Stimulated activated CD4-positive, alpha-beta T cell treated with anti-CD3 and anti-CD28 coated beads, TNF-alpha, amount 100 ng/mL, for 1 hour (primary cell): ENCODE data around the gene RSKR.
"Not testable (repeated sequence)": the region's sequence is repeated elsewhere in the genome, so short reads cannot be mapped to it uniquely, and the experiment has no call there.

Experiments used
- DNase-seq, 3 donors: peaks; one replicate each; pipeline ENCODE4 v3.0.0-alpha.2; 2020; ENCODE audit warnings: low read depth in 3 of 3, low spot score in 1 of 3

RSKR gene

DNA sequence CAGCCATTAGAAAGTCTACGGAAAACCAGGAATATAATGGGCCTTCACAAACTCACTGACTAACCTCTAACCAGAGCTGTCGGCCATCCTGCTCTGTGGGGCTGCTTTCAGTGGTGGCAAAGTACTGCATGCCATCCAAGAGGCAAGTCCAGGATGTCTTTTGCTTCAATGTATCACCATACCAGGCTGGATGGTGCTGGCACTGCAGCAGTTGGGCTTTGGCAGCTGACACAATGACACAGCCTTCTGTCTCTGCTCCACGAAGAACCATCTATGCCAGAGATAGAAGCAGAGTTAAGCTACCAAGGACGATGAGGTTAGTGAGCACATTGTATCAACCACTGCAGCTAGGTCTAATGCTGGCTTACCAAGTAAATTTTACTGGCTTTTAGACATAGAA, 9.7 kb upstream of the RSKR start:
- DNase-seq: no peak

DNA sequence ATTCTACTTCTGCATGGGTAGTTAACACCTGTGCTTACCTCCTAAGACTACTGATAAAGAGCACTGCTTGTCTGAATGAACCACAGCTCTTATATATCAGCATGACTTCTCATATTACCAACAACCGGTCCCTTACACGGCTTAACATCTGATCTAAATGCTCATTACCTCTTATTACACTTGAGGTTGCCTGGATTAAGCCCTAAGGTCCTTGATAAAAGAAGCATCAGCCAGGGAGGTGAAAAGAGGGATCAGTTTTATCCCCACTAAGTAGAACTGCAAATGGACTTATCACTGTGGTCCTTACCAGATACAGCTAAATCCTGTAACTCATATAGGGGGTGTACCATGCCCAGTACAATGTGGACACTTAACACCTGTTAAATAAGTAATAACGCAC, 8.2 kb upstream of the RSKR start:
- DNase-seq: no peak

DNA sequence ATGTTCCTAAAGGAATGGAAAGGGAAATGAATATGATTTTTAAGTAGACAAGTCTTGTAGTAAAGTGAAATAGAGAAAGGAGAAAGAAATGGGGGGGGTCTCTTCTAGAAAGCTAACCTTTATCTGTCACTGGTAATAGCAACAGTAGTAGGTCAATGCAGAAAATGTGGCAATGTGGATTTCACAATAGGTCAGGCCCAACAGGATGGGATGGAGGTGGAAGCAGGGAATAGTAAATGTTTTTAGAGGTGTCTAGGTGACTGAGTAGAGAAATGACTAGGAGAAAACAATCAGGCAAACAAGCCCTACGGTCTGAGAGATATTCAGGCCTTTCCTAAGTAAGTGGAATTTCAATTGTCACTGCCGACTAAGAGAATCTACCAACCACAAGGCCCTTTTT, 6.0 kb upstream of the RSKR start:
- no peak for DNase-seq

DNA sequence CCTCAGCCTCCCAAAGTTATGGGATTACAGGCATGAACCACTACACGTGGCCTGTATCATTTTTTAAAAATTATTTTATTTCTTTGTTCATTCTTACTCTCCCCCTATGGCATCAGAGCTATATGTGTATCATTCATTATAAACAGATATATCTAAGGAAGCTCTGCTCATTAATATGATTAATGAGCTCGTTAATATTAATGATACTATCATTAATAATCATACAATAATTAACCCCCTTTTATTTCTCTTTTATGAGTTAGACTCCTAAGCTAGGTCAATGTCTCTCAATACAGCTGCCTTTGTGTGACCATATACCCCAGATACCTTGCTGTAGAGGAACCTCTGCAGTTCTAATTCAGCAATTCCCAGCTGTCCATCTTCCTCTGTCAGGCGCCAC, 4.5 kb upstream of the RSKR start:
- no peak for DNase-seq

DNA sequence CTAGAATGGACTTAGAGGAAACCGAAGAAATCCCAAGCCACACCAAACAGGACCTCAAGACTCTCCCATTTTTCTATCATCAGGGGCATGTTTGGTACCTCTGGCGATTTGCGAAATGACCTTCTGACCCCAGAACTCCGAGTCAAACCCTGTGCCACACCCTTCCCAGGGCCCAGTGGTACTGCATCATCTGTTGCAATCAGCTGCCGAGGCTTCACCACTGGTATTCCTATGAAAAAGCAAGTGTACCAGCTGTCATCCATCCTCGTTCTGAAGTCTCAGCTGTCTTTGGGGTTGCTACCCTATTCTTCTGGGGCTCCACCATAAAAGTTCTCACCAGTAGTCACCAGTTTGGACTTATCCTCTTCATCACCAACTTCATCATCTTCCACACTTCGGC, 2.3 kb upstream of the RSKR start:
- no peak for DNase-seq

DNA sequence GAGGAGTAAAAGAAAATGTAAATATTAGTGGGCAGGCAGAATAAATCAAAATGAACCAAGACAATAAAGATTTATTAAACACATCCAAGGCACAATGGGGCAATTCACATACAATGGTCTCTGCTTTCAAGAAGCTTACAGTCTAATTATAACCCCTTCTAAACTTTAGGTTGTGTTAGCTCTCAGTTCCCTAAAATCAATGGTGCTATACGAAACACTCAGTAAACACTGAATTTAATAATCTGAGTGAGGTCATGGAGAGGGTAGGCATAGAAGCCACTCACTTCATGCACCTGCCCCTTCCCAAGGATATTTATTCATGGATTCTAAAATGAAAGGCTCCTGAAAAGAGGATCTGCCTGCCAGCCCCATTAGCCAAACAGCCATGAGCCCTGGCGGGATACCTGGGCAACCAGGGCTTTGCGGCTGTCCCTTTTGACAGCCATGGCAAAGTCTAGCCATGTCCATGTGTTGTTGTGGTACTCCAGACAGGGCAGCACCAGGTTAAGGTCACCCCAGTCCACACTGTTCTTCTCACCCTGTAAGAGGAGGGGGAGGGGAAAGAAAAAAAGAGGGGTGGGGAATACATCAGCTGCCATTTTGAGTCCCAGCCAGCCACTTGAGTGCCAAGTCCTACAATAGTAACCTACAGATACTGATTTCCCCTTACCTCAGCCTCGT, 1.4 kb upstream of the RSKR start:
- DNase-seq: no peak

DNA sequence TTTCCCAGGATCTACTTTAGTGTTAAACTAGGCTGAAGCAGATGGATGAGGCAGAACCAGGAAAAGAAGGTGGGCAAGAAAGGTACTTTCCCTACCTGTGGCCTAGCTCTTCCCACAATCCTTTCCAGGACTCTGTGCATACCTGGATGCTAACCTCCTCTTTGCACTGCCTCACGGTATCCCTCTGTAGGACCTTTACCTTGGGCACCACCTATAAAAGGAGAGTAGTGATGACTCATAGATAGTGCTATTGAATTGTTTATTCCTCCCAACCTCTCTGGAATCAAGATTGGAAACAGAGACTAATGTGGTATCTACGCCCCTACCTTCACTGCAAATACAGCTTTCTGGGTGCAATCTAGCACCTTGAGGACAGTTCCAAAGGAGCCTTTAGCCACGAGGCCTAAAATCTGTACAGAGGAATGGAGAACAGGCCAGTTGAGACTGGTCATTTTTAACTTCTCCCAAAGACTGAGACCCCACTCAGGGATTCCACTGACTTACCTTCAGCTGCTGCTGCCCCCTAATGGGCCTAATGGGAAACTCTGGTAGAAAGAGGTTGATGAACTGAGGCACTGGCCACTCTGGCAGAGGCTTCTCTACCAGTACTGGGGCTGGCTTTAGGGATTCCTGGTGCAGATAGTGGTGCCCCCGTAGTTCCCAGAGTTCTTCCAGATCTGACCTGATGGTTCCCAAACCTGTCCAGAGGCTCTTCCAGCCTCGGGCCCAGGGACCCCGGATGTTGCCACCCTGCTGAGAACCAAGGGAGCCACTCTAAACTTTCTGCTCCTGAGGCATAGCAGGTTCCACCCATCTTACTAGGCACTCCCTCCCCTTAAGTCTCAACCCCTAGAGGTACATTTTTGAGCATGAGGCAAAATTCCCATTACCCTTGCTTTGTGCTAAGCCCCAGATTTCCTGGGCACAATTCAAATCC, 781 bp downstream of the RSKR start:
- DNase-seq: peak in 1 of 3 donors; percentile 16

DNA sequence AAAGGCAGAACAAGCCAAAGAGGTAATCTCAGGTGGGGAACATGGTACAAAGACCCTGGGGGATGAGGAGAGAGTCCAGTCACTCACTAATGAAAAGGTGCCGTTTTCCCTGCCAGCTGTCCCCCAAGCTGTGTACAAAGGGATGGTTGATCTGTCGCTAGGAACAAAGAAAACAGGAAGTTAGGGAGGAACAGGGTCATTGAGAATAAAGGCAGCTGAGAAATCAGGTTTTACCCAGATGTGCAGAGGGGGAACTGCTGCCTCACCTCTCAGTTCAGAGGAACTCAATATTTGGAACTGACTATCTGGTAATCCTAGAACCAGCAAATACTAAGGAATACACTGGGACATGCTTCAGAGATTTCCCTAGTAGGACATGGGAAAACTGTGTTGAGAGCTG, 1.5 kb downstream of the RSKR start:
- DNase-seq: no peak

DNA sequence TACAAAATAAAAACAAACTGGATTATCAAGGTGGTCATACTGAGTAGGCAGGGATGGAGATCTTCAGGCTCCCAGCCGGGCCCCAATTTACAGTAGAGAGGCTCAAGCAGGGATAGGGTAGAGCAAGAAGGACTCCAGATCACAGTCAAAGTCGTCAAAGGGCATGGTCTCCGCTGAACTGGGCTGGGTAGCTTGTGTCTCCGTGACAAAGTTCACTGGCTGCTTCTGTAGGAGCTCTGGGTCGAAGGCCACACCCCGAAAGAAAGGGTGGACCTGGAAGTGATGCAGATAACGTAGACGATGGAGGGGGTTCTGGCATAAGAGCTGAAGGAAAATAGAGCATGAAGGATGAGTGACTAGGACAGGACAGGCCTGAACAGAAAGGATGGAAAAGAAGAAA, 3.6 kb downstream of the RSKR start:
- no peak for DNase-seq

DNA sequence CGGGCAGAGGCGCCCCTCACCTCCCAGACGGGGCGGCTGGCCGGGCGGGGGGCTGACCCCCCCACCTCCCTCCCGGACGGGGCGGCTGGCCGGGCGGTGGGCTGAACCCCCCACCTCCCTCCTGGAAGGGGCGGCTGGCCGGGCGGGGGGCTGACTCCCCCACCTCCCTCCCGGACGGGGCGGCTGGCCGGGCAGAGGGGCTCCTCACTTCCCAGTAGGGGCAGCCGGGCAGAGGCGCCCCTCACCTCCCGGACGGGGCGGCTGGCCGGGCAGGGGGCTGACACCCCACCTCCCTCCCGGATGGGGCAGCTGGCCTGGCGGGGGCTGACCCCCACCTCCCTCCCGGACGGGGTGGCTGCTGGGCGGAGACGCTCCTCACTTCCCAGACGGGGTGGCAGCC, 10.0 kb downstream of the RSKR start:
- not testable (repeated sequence) for DNase-seq

DNA sequence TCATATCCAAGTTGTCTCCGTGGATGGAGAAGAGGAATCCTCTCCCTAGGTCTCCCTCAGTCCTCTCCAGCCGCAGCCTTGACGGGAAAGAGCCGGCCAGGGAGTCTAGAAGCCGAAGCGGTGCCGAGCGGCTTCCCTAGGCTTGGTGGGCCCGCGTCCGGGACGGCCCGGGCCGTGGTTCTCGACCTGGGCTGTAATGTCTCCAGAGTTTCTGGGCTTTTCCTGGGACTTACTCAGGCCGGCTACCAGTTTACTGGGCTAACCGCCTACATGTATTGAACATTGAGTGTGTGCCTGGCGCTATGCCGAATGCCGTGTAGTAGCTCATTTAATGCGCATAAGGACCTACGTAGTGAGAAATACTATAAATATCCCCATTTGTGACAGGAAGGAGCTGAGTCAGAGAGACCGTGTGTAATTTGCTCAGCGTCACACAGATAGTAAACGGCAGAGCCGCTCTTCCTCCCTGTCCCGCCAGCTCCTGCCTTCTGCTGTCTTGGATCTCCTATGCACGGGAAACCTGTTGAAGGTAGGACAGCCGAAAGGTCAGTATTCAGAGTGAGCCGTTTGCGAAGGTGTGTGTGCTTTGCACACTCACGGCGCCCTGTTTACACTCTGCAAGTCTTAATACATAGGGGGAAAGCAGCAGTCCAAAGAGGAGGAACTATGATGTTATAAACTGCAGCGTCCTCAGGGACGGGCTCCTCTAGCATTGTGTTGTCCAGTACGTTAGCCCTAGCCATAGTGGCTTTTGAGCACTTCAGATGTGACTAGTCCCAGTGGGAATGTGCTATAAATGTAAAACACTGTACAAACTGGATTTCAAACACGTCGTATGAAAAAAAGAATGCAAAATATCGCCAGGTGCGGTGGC, 14.4 kb downstream of the RSKR start:
- peak; percentile 5 to 47 (median 42) for DNase-seq

DNA sequence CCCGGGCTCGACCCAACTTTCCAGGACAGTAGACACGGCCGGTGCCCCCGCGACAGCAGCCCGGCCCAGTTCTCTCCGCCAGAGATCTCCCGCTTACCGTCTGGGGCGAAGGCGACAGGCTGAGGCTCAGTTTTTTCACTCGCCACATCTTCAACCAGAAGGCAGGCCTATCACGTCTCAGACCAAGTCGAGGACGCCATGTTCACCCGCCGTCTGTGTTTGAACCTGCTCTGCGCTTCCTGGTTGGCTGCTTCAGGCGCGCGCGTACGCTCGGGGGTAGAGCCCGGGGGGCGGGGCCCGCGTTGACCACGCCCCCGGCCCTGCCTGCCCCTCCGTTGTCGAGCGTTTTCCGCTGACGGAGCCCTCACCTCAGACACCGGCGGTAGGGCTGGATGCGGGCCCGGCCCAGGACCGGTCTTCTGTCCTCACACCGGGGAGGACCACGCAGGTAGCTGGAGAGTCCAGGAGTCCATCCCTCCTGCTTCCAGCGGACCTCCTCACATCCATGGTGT, 15.1 kb downstream of the RSKR start, which contains the start of gene SPAG5:
Gene SPAG5, minus strand, starts transcription at position 227 of the 512 bp plus-strand sequence. Its CDS starts 79 bp downstream, at position 148.
- peak; percentile 88 to 93 (median 91) for DNase-seq

DNA sequence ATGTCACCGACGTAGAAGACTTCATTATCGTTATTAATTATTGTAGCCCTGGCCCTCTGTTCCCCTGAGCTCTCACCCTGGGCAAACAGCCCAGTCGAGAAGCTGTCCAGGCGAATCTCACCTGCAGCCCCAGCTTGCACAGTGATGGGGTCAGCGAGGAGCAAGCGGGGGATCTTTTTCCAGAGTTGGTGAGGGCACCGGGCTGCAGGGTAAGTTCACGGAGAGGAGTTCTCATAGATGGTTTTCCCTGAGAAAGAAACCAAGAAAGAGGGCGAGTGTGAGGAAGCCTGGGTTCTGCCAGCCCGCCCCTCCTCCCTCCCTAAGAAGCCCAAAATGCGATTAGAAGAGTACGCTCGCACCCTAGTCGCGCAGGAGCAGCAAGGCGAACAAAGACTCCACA, 15.6 kb downstream of the RSKR start:
- no peak for DNase-seq

DNA sequence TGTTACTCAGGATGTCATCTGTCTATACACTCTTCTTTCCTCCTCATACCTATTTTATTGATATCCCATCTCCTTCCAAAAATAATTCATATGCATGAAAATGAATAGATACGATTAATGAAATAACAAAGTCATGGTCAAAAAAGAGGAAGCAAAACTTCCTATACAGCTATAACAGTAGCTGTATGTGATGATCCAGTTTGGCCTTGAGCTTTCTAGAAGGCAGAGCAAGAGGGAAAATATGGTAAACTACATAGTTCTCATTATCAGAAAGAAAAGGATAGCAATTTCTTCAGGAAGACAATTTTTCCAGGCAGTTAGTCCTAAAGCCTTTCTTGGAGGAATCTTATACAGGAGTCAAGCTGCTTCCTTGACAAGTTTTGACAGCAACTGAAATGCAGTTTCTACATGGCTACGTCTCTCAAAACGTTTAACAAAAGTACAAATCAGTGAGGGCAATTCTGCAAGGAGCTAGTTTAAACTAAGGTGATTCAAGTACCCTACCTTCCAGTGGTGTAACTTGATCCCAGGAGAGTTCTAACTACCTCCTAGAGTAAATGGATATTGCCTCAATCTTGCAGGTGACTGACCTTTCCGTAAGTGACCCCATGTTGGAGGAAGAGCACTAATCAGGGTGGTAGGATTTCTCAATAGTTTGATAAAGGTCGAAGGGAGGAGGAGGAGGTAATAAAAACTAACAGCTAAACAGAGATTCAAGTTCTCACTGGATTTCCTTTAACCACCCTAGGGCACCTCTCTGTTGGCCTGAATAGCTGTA, 16.2 kb downstream of the RSKR start:
- DNase-seq: no peak

DNA sequence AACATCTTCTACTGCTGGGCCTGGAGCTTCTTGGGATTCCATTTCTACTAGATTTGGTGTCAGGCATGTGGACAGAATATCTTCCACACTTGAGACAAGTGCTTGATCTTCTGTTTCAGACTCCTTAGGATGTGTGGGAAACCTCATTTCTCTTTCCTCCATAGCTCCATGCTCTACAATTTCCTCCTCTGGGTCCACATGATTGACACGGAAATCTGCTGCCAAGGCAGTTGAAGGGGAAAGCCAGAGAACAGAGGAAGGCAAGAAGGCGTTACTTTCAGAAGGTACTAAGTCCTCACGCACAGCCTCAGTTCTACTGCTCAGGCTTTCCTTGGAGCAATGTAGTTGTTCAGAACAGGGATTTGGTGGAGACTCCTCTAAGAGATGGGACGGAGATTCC, 21.7 kb downstream of the RSKR start:
- DNase-seq: no peak

DNA sequence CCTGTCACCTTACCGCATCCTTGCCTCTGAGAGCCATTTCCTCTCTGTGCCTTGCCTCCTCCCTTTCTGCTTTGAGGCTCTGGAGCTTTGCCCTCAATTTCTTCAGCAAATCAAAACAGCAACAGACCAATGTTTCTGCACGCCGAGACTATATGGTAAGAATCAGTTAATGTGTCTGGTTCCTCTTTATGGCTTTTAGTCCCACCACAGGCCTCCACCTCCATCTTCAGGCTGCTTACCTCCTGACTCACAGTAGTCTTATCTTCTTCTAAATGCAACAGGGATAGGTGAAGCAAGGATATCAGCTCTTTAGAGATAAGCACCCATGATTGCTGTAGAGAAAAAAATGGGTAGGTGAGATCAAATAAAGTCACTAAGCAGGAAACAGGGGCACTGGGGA, 28.1 kb downstream of the RSKR start:
- DNase-seq: no peak

DNA sequence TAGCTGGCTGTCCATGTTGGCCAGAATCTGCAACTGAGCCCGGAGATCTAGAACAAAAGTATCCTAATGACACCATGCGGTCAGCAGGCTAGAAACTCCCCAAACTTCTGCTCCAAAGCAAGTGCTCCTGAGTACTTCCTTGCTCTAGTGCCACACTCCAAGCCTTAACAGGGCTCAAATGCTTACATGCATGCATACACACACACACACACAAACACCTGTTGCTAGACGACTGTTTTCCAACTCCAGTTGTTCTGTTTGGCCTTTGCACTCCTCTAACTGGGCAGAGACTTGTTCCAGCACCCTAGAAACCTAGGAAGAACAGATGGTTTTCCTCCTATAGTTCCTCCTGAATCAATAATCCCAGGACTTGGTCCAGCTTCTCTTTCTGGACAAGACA, 29.6 kb downstream of the RSKR start:
- DNase-seq: no peak

DNA sequence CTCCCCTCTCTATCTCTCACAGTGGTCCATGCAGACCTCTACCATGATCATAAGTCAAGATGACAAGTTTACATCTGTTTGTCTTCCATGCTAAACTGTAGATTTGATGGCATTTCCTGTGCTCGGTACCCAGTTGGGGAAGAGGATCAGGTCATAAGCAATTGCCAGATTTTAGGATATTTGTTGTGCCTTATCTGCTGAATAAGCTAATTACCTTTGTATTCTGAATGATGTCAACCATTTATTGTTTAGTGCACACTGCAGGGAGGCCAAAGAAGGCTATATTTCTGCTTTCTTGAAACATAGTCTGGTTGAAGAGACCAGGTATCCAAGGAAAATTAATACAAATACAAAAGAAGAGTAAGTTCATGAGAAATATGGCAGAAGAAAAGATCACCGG, 31.5 kb downstream of the RSKR start:
- no peak for DNase-seq

DNA sequence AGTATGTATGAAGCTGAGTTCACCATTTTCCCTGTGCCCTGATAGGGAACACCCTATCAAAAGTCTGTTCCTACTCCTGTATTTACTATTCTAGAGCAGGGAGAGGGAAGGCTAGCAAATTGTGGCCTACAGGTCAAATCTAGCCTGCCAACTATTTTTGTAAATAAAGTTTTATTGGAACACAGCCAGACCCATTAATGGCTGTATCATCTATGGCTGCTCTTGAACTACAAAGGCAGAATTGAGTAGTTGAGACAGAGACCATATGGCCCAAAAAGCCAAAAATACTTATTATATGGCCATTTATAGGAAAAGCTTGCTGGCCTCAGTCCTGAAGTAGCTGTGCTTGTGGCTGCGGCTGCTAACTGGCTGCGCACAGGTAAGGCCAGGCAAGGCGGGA, 33.0 kb downstream of the RSKR start:
- DNase-seq: no peak

DNA sequence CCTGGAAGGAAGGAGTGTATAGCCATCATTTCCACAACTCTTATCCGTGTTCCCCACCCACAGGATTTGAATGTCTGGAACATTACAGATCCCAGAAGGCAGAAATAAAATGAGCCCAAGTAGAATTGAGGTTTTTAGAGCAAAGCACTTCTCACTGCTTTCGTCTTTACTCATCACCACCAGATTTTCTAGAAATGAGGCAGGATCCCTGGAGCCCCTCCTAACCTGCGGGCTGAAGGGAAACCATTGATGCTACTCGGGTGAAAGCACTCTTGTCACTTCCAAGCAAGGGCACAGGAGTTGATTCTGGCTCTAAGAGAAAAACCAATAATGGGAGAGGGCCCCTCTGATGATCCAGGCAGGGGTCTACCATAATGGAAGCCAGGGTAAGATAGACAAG, 34.5 kb downstream of the RSKR start:
- no peak for DNase-seq
